Measurements from ENCODE around the gene DGKK.

DNA sequence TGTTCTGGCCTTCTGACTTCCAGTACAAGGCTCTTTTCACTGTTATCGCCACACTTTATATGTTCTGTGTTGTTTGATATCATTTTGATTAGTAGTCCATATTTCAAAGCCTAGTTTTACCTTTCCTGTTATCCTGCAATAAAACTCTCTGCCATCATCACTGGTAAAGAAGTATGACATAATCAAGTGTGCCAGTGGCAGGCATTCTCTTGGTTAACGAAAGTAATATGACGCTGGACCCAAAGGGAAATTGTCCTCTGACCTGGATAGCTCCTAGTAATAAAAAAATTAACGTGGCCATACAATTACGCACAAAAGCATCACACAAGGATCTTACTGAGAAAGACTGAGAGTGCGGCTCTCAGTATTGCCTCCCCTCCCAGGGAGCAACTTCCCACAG is 33.8 kb downstream of the DGKK start:
- TF ChIP-seq POLR2A (IDR thresholded peaks at IDR 0.05; ENCODE audit: low read depth, low read length) (no peak), POLR2AphosphoS5 (IDR thresholded peaks at IDR 0.05; ENCODE audit: low read depth, low read length) (no peak), TAF1 (IDR thresholded peaks at IDR 0.05; ENCODE audit: low read depth, low read length) (no peak), PAX5 (IDR thresholded peaks at IDR 0.05; ENCODE audit: insufficient read depth, low read length, severe bottlenecking) (no peak)

All from GM12891 (cell line).